ENCODE data around the gene DGUOK. TPM values are rescaled to one million over a fixed set of nuclear protein-coding genes. Genes with fewer than 3 reads are reported as not detected.

Gene DGUOK
- total RNA-seq, 1 donor from 2014 or later = 79.7 TPM

GRCh38 chr2:73888388-73888787 is 38.3 kb upstream of the DGUOK start:
- Histone ChIP-seq H3K9me3 (no peaks in the 10 kb centered on the region), H3K27me3 (no peaks in the 10 kb centered on the region), H3K4me3 (no peak overlapping the region), H3K4me1 (peaks cover 5 to 12% of the 10 kb centered on the region in 2 donors), H3K36me3 (no peaks in the 10 kb centered on the region), H3K27ac (no peak overlapping the region)
- no peak for DNase-seq (ENCODE audit: low spot score in 2 of 2)
- TF ChIP-seq CTCF (IDR thresholded peaks at IDR 0.05) = no peak
- intact Hi-C loops (cut with DNase I) = no loop called here

- Histone ChIP-seq H3K27ac (no peak overlapping the region), H3K36me3 (no peaks in the 10 kb centered on the region), H3K4me1 (peaks cover 5 to 12% of the 10 kb centered on the region in 2 donors), H3K4me3 (no peak overlapping the region), H3K27me3 (no peaks in the 10 kb centered on the region), H3K9me3 (no peaks in the 10 kb centered on the region)
- DNase-seq (ENCODE audit: low spot score in 2 of 2) = no peak
- no peak for TF ChIP-seq CTCF (IDR thresholded peaks at IDR 0.05)
- intact Hi-C loops (cut with DNase I) = no loop called here
Measured at GRCh38 chr2:73889206-73889605, 37.5 kb upstream of the DGUOK start.

- Histone ChIP-seq H3K4me3 (no peak overlapping the region), H3K27ac (peak overlapping the region; percentile 87 to 91), H3K9me3 (no peaks in the 10 kb centered on the region), H3K27me3 (no peaks in the 10 kb centered on the region), H3K36me3 (no peaks in the 10 kb centered on the region), H3K4me1 (peaks cover 5 to 12% of the 10 kb centered on the region in 2 donors)
- TF ChIP-seq CTCF (IDR thresholded peaks at IDR 0.05) = no peak
- DNase-seq (ENCODE audit: low spot score in 2 of 2) = no peak
- intact Hi-C loops (cut with DNase I) = no loop called here
Measured at GRCh38 chr2:73890301-73891092, 36.2 kb upstream of the DGUOK start.

GRCh38 chr2:73891276-73891901 is 35.3 kb upstream of the DGUOK start:
- Histone ChIP-seq H3K9me3 (no peaks in the 10 kb centered on the region), H3K4me1 (peaks cover 5 to 12% of the 10 kb centered on the region in 2 donors), H3K27me3 (no peaks in the 10 kb centered on the region), H3K36me3 (no peaks in the 10 kb centered on the region), H3K27ac (peak overlapping the region; percentile 87 to 91), H3K4me3 (no peak overlapping the region)
- TF ChIP-seq CTCF (IDR thresholded peaks at IDR 0.05) = no peak
- intact Hi-C loops (cut with DNase I) = no loop called here
- no peak for DNase-seq (ENCODE audit: low spot score in 2 of 2)

- H3K27ac ChIP-seq = peak within 1 kb of the TSS; percentile 87 to 91
- TF ChIP-seq CTCF (IDR thresholded peaks at IDR 0.05) = no peak
- H3K4me3 ChIP-seq = peak within 1 kb of the TSS; percentile 49 to 65
- H3K9me3 ChIP-seq = no peaks in the 10 kb centered on the region
- no peaks in the 10 kb centered on the region for H3K27me3 ChIP-seq
- intact Hi-C loops (cut with DNase I) = loop anchor here (1.0 kb wide), 1 partner anchor 22 kb away; no protein-coding TSS in a partner anchor
- peak in 1 of 2 donors; percentile 84 for DNase-seq (ENCODE audit: low spot score in 2 of 2)
- peaks cover 5 to 14% of the 10 kb centered on the region in 2 donors for H3K4me1 ChIP-seq
- no peaks in the 10 kb centered on the region for H3K36me3 ChIP-seq
Measured at GRCh38 chr2:73892631-73893329, 33.9 kb upstream of the DGUOK start, which contains the start of gene ACTG2. Gene ACTG2, plus strand, starts transcription at chr2:73893008. Its CDS starts 8,304 bp downstream, at chr2:73901312.
